Vagina (tissue), 2 donors: Measurements from ENCODE around the gene MICAL2. TPM values are rescaled to one million over a fixed set of nuclear protein-coding genes. Genes with fewer than 3 reads are reported as not detected.
A peak's percentile ranks its signal among the peaks of the same experiment; 100 is the strongest.

Experiments
- DNase-seq, 2 donors: peaks; one replicate each; pipeline ENCODE4 v3.0.0-alpha.2; 2017; ENCODE audit errors: extremely low spot score in 2 of 2
- H3K27ac ChIP-seq: fragments of 200-600 bp; sonication (generic); one replicate; pipeline ENCODE4 v1.5.1; 2019
- H3K27me3 ChIP-seq: fragments of 200-600 bp; sonication (generic); one replicate; pipeline ENCODE4 v1.5.1; 2019
- H3K36me3 ChIP-seq, 2 donors: fragments of 200-600 bp; sonication (generic); one replicate each; pipeline ENCODE4 v1.5.1; 2017 to 2019
- H3K4me1 ChIP-seq: fragments of 200-600 bp; sonication (generic); one replicate; pipeline ENCODE4 v1.5.1; 2019
- H3K4me3 ChIP-seq, 2 donors: fragments of 200-600 bp; sonication (generic); 1 replicate in 1 of 2; 2 replicates in 1 of 2; pipeline ENCODE4 v1.5.1; 2016 to 2019
- H3K9me3 ChIP-seq: fragments of 200-600 bp; sonication (generic); one replicate; pipeline ENCODE4 v1.5.1; 2019
- CTCF ChIP-seq, 3 experiments: fragments of 450-650 bp in 2 of 3; fragments of 200-600 bp in 1 of 3; sonication (generic) in 1 of 3; IDR thresholded peaks; one replicate each; pipeline ENCODE4 v1.5.1; 2017 to 2019; ENCODE audit warnings: antibody characterized with exemption in 3 of 3, mild to moderate bottlenecking in 2 of 3, moderate library complexity in 2 of 3
- POLR2A ChIP-seq, 2 donors: fragments of 450-650 bp; IDR thresholded peaks; one replicate each; pipeline ENCODE4 v1.6.1; 2017; ENCODE audit warnings: antibody characterized with exemption in 2 of 2, mild to moderate bottlenecking in 2 of 2, moderate library complexity in 2 of 2
- POLR2AphosphoS5 ChIP-seq, 2 donors: sonication (generic); formaldehyde crosslinking; IDR thresholded peaks; one replicate each; pipeline ENCODE4 v1.9.0; 2017; ENCODE audit warnings: antibody characterized with exemption in 2 of 2, mild to moderate bottlenecking in 2 of 2, low read depth in 1 of 2; ENCODE audit not compliant: insufficient read depth in 1 of 2
- intact Hi-C: fragments of 100-400 bp; cut with DNase I; formaldehyde crosslinking; loops from one replicate; pipeline ENCODE4 v1.15.1; 2023
- total RNA-seq: library from RNA; depleted of rRNA; stranded (reverse); fragments of >200 nt; gene quantifications from one replicate; pipeline ENCODE4 v1.2.3, GENCODE V29; 2016

Gene MICAL2
- total RNA-seq, 1 donor from 2014 or later, result 41.7 TPM

GRCh38 chr11:12216041-12216451 is 105.7 kb downstream of the MICAL2 start:
- intact Hi-C loops, result no loop called here
- H3K4me1 ChIP-seq, result peaks cover 26% of the 10 kb centered on the region
- no peak for DNase-seq

GRCh38 chr11:12216671-12217374 is 106.4 kb downstream of the MICAL2 start:
- Histone ChIP-seq H3K9me3 (no peaks in the 10 kb centered on the region), H3K27me3 (no peaks in the 10 kb centered on the region), H3K36me3 (peaks cover 0 to 13% of the 10 kb centered on the region in 2 donors), H3K4me3 (no peak overlapping the region), H3K27ac (no peak overlapping the region), H3K4me1 (peaks cover 34% of the 10 kb centered on the region)
- intact Hi-C loops, result no loop called here
- no peak for DNase-seq
- TF ChIP-seq POLR2AphosphoS5 (IDR thresholded peaks at IDR 0.05; ENCODE audit: insufficient read depth in 1 of 2, low read depth in 1 of 2), result no peak

More at GRCh38 chr11:12216041-12216451, 105.7 kb downstream of the MICAL2 start:
- Histone ChIP-seq H3K27me3 (no peaks in the 10 kb centered on the region), H3K9me3 (no peaks in the 10 kb centered on the region), H3K27ac (no peak overlapping the region), H3K4me3 (no peak overlapping the region), H3K36me3 (peaks cover 0 to 13% of the 10 kb centered on the region in 2 donors)
- TF ChIP-seq POLR2A (IDR thresholded peaks at IDR 0.05) (no peak), POLR2AphosphoS5 (IDR thresholded peaks at IDR 0.05; ENCODE audit: insufficient read depth in 1 of 2, low read depth in 1 of 2) (peak in 1 of 2 donors; percentile 25)

DNA sequence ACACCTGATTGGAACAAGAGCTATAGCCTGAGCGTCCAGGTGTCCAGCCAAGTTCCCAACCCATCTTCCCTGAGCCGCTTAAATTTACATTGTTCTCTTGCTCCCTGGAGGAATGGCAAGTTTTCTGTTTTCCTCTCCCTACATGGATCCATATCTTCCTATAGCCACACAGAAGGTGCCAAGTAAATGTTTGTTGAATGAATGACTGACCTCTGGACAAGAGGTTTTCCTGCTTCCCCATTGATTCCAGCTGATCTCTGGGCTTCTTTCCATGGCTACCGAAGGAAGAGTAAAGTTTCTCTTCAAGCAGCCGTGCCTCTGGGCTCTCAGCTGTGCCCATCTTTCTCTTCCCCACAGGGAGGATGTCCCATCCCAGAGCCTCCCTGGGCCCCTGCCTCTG is 107.5 kb downstream of the MICAL2 start:
- Histone ChIP-seq H3K27ac (no peak overlapping the region), H3K4me1 (peaks cover 44% of the 10 kb centered on the region), H3K36me3 (peaks cover 0 to 13% of the 10 kb centered on the region in 2 donors), H3K9me3 (no peaks in the 10 kb centered on the region), H3K4me3 (no peak overlapping the region), H3K27me3 (no peaks in the 10 kb centered on the region)
- no peak for TF ChIP-seq POLR2AphosphoS5 (IDR thresholded peaks at IDR 0.05; ENCODE audit: insufficient read depth in 1 of 2, low read depth in 1 of 2)
- intact Hi-C loops, result no loop called here
- DNase-seq, result no peak

DNA sequence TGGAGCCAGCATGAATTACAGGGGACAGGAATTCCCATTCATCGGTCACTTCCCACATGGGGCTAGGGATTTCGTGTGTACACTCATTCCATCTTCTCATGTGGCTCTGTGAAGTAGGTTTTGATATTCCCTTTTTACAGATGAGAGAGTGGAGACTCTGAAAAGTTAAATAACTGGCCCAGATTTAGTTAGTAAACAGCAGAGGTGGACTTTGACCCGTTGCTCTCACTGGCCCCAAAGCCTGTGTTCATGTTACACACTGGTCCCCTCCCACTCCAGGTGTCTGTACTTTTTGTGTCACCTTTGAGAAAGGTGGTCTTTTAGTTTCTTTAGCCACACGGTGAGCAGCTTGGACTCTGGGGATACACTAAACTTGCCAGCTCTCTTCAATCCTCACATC is 108.5 kb downstream of the MICAL2 start:
- H3K4me3 ChIP-seq, result no peak overlapping the region
- TF ChIP-seq CTCF (IDR thresholded peaks at IDR 0.05) (no peak), POLR2A (IDR thresholded peaks at IDR 0.05) (no peak), POLR2AphosphoS5 (IDR thresholded peaks at IDR 0.05; ENCODE audit: insufficient read depth in 1 of 2, low read depth in 1 of 2) (no peak)
- H3K9me3 ChIP-seq, result no peaks in the 10 kb centered on the region
- H3K36me3 ChIP-seq, result peaks cover 0 to 8% of the 10 kb centered on the region in 2 donors
- DNase-seq, result no peak
- H3K27ac ChIP-seq, result no peak overlapping the region
- intact Hi-C loops, result no loop called here
- no peaks in the 10 kb centered on the region for H3K27me3 ChIP-seq
- peaks cover 54% of the 10 kb centered on the region for H3K4me1 ChIP-seq

DNA sequence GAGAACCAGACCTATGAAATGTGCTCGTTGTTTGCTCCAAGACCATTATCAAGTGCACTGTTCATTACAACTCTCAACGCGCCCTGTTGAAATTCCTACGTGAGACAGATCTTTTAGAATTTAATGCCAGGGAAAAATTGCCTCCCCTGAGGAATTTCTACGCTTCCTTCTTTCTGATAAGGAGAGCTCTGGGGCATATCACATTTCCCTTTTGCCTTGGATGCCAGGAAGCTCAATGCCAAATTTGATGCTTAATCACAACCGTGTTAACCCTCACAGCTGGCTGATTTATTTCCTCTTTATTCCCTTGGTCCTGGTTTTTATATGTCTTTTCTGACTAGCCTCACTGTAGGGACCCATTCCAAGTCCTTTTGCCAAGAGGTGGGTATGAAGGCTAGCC is 109.4 kb downstream of the MICAL2 start:
- Histone ChIP-seq H3K27ac (no peak overlapping the region), H3K4me3 (no peak overlapping the region), H3K4me1 (peaks cover 61% of the 10 kb centered on the region), H3K36me3 (peaks cover 0 to 8% of the 10 kb centered on the region in 2 donors), H3K9me3 (no peaks in the 10 kb centered on the region), H3K27me3 (no peaks in the 10 kb centered on the region)
- TF ChIP-seq POLR2A (IDR thresholded peaks at IDR 0.05), result no peak
- no peak for TF ChIP-seq CTCF (IDR thresholded peaks at IDR 0.05)
- TF ChIP-seq POLR2AphosphoS5 (IDR thresholded peaks at IDR 0.05; ENCODE audit: insufficient read depth in 1 of 2, low read depth in 1 of 2), result no peak
- no peak for DNase-seq
- intact Hi-C loops, result loop anchor here (10.0 kb wide), 1 partner anchor 135 kb away; no protein-coding TSS in a partner anchor

- peak in 1 of 2 donors; percentile 30 for TF ChIP-seq POLR2AphosphoS5 (IDR thresholded peaks at IDR 0.05; ENCODE audit: insufficient read depth in 1 of 2, low read depth in 1 of 2)
- no peak for TF ChIP-seq POLR2A (IDR thresholded peaks at IDR 0.05)
- no peaks in the 10 kb centered on the region for H3K9me3 ChIP-seq
- no peaks in the 10 kb centered on the region for H3K27me3 ChIP-seq
- no peak for DNase-seq
- intact Hi-C loops, result loop anchor here (10.0 kb wide), 1 partner anchor 136 kb away; no protein-coding TSS in a partner anchor
- H3K27ac ChIP-seq, result no peak overlapping the region
- H3K4me1 ChIP-seq, result peaks cover 67% of the 10 kb centered on the region
- peaks cover 0 to 8% of the 10 kb centered on the region in 2 donors for H3K36me3 ChIP-seq
- H3K4me3 ChIP-seq, result no peak overlapping the region
These were observed 109.9 kb downstream of the MICAL2 start for GRCh38 chr11:12220305-12220704.

- intact Hi-C loops, result loop anchor here (10.0 kb wide), 1 partner anchor 136 kb away; no protein-coding TSS in a partner anchor
- peaks cover 68% of the 10 kb centered on the region for H3K4me1 ChIP-seq
- no peak overlapping the region for H3K27ac ChIP-seq
- H3K4me3 ChIP-seq, result no peak overlapping the region
- no peak for DNase-seq
- peaks cover 0 to 10% of the 10 kb centered on the region in 2 donors for H3K36me3 ChIP-seq
- H3K27me3 ChIP-seq, result no peaks in the 10 kb centered on the region
- H3K9me3 ChIP-seq, result no peaks in the 10 kb centered on the region
- TF ChIP-seq CTCF (IDR thresholded peaks at IDR 0.05) (no peak), POLR2A (IDR thresholded peaks at IDR 0.05) (no peak), POLR2AphosphoS5 (IDR thresholded peaks at IDR 0.05; ENCODE audit: insufficient read depth in 1 of 2, low read depth in 1 of 2) (no peak)
These were observed 110.7 kb downstream of the MICAL2 start for GRCh38 chr11:12221051-12221535.
